Cardiac septum (tissue), 1 donor: ENCODE measurements around the gene THOC6. TPM values are rescaled to one million over a fixed set of nuclear protein-coding genes. Genes with fewer than 3 reads are reported as not detected.

Source experiments
- DNase-seq: peaks from one replicate; pipeline ENCODE4 v3.0.0-alpha.2; 2020; ENCODE audit warnings: low spot score
- intact Hi-C: fragments of 100-400 bp; cut with DNase I; formaldehyde crosslinking; loops from one replicate; pipeline ENCODE4 v1.14.0; 2022
- total RNA-seq: library from RNA; stranded (reverse); fragmentation: NEBNext Ultra II Directional; extraction: Animal tissue kit (Norgen Biotek cat#: 25700); gene quantifications from one replicate; pipeline ENCODE4 v1.2.1, GENCODE V29; 2021
- donor health status: DM: no; HTN: no; CAD: no.

THOC6 gene
- total RNA-seq, 1 donor from 2014 or later = 13.9 TPM

DNA sequence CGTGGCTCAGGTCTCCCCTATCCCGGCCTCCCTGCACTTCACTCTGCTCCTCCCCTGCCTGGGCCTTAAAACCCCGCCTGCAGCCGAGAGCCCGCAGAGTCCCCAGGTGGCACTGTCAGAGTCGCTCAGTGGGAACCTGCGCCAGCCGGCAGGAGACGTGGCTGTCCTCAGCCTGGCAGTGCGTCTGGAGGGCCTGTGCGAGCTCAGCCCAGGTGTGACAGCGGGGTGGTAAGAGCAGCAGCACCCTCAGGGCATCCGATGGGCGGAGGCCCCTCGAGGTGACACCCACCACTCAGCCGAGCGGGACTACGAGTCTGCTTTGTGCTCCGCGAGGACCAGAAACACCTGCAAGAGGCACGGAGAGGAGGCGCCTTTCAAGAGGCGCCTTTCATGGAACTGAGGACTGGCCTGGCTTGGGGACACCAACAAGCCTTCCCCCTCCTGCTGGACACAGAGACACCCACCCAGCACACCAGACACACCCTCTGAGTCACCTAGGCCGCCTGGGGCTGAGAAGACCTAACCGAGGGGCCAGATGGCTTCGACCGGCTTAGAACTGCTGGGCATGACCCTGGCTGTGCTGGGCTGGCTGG, 10.9 kb upstream of the THOC6 start, which contains the start of gene CLDN9:
Gene CLDN9 (plus strand): TSS at position 96 of the 593 bp plus-strand sequence. CDS start 440 bp downstream, at position 536.
- intact Hi-C loops = no loop called here
- no peak for DNase-seq

- intact Hi-C loops = no loop called here
These were observed 10.3 kb upstream of the THOC6 start for GRCh38 chr16:3013491-3013951.

GRCh38 chr16:3013998-3014690, 9.7 kb upstream of the THOC6 start:
- intact Hi-C loops = no loop called here
- DNase-seq = no peak

More at GRCh38 chr16:3013491-3013951, 10.3 kb upstream of the THOC6 start:
- no peak for DNase-seq

DNA sequence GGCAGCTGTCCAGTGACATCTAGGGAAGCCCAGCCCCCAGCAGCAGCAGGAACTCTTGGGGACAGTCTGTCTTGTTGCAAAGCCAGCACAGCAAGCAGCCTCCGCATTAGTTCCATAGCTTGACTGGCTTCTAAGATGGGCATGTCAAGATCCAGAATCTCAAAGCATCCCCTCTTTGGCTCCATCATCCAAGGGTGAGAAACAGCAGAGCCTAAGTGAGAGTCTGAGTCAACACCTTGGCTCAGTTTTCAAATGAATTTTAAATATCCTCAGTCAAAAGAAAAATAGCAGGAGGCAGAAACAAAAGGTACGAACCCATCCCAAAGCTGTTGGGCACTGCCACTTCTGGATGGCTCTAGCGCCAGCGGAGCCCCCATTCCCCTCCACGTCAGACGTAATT, 8.9 kb upstream of the THOC6 start:
- intact Hi-C loops = no loop called here
- DNase-seq = no peak

DNA sequence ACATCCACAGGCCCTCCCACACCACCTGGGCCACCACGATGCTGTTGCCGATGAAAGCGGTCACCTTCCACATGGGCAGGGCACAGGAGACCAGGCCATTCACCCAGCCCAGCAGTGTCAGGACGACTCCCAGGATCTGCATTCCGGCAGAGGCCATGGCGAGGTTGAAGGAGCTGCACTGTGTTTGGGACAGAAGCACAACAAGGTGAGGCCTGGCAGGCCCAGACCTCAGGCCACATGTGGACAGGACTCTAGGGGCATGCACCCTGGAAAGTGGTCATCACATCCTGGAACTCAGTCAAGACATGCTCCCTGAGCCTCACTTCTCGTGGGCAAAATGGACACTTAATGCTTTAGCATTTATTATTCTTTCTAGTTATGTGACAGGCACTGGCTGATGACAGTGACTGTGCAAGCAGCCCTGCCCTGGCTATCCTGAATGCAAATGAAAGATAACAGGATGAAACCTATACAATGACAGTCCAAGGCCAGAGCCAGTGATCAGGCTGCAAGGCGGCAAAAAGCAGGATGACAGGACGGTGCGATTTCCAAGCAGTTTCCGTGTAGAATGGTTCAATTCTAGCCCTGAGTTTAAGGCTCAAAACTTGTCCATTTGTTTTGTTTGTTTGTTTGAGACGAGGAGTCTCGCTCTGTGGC, 7.8 kb upstream of the THOC6 start:
- DNase-seq = no peak
- intact Hi-C loops = no loop called here

DNA sequence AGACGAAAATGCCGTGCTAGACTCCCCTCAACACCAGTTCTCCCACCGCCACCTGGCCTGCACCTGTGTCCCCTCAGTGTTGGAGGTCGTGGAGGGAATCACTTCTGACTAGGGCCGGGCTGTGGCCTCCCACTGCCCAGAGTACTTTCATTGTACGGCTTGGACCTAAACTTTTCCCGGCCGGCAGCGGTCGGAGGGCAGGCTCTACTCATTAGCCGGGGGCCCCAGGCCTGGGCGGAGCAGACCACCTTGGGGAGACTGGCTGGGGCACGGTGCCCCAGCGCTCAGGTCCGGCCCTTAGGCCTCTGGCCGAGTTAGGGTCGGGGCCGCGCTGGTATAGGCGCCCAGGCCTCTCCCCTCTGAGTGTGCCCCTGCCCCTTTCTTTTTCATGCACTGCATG, 6.5 kb upstream of the THOC6 start:
- DNase-seq = no peak
- intact Hi-C loops = no loop called here

- no peak for DNase-seq
- intact Hi-C loops = no loop called here
These were observed 5.9 kb upstream of the THOC6 start, which contains the start of gene CLDN6 for GRCh38 chr16:3017794-3018506. CLDN6 (minus strand) TSS chr16:3018183; CDS start chr16:3016021, 2,162 bp downstream.

DNA sequence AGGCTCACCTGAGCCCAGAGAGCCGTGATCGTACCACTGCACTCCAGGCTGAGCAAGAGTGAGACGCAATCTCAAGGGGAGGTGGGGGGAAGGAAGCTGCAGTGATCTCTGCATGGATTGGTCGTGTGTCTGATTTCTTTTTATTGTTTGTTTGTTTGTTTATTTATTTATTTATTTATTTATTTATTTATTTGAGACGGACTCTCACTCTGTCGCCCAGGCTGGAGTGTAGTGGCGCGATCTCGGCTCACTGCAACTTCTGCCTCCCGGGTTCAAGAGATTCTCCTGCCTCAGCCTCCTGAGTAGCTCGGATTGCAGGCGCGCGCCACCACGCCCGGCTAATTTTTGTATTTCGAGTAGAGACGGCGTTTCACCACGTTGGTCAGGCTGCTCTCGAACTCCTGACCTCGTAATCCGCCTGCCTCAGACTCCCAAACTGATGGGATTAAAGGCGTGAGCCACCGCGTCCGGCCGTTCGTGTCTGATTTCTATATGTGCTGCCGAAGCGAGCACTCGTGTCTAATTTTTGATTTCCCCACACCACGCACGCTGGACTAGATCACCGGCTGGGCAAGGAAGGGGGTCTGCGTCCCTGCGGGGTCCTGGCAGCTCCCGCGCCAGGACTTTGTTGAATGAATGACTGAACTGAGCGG, 4.1 kb upstream of the THOC6 start:
- DNase-seq = no peak
- intact Hi-C loops = loop anchor here (2.0 kb wide), 1 partner anchor 15 kb away; no protein-coding TSS in a partner anchor

- DNase-seq = peak; percentile 93
- intact Hi-C loops = loop anchor here (2.0 kb wide), 1 partner anchor 15 kb away; no protein-coding TSS in a partner anchor
These were observed 3.6 kb upstream of the THOC6 start, which contains the start of gene TNFRSF12A for GRCh38 chr16:3020247-3020603. TNFRSF12A (plus strand) TSS chr16:3020368; CDS start chr16:3020398, 30 bp downstream.

GRCh38 chr16:3020604-3021448, 3.0 kb upstream of the THOC6 start:
- peak; percentile 92 for DNase-seq
- intact Hi-C loops = loop anchor here (2.0 kb wide), 1 partner anchor 16 kb away; no protein-coding TSS in a partner anchor

DNA sequence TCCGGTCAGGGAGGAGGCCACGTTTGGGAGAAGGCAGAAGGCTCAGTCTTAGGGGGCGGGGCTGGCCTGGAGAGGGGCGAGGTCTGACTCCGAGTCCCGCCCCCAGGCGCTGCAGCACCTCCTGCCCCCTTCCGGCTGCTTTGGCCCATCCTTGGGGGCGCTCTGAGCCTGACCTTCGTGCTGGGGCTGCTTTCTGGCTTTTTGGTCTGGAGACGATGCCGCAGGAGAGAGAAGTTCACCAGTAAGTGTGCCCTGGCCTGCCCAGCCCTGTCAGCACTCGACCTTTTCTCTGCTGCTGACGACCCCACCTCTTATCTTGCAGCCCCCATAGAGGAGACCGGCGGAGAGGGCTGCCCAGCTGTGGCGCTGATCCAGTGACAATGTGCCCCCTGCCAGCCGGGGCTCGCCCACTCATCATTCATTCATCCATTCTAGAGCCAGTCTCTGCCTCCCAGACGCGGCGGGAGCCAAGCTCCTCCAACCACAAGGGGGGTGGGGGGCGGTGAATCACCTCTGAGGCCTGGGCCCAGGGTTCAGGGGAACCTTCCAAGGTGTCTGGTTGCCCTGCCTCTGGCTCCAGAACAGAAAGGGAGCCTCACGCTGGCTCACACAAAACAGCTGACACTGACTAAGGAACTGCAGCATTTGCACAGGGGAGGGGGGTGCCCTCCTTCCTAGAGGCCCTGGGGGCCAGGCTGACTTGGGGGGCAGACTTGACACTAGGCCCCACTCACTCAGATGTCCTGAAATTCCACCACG, 2.2 kb upstream of the THOC6 start:
- DNase-seq = peak; percentile 94
- intact Hi-C loops = loop anchor here (2.0 kb wide), 1 partner anchor 17 kb away; no protein-coding TSS in a partner anchor

DNA sequence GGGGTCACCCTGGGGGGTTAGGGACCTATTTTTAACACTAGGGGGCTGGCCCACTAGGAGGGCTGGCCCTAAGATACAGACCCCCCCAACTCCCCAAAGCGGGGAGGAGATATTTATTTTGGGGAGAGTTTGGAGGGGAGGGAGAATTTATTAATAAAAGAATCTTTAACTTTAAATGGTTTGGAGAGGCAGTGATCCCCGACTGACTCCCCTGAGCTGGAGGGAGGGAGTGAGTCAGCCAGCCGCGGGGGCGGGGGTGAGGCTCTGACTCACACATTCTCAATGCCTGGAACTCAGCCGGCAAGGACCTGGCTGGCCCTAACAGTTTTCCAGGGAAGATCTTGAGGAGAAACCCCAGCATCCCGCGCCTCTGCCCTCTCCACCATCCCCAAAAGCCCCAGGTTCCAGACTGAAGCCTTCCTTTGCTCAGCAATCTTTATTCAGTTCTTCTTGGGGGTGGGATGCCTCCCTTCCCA, 1.6 kb upstream of the THOC6 start:
- DNase-seq = peak; percentile 92
- intact Hi-C loops = no loop called here

- no peak for DNase-seq
- intact Hi-C loops = no loop called here
These were observed 986 bp upstream of the THOC6 start for GRCh38 chr16:3022684-3023414.

DNA sequence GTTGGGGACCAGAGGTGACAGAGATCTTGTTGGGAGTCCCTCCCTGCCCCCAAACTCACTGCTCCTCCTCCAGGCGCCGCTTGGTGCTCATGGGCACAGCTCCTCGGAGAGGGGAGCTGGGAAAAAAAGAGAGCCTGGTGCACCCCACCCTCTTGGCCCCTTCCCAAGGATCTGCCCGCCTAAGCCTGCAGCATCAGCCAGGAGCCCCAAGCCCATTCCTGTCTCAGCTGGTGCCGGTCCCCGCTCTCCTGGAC, 493 bp upstream of the THOC6 start:
- DNase-seq = no peak
- intact Hi-C loops = no loop called here

DNA sequence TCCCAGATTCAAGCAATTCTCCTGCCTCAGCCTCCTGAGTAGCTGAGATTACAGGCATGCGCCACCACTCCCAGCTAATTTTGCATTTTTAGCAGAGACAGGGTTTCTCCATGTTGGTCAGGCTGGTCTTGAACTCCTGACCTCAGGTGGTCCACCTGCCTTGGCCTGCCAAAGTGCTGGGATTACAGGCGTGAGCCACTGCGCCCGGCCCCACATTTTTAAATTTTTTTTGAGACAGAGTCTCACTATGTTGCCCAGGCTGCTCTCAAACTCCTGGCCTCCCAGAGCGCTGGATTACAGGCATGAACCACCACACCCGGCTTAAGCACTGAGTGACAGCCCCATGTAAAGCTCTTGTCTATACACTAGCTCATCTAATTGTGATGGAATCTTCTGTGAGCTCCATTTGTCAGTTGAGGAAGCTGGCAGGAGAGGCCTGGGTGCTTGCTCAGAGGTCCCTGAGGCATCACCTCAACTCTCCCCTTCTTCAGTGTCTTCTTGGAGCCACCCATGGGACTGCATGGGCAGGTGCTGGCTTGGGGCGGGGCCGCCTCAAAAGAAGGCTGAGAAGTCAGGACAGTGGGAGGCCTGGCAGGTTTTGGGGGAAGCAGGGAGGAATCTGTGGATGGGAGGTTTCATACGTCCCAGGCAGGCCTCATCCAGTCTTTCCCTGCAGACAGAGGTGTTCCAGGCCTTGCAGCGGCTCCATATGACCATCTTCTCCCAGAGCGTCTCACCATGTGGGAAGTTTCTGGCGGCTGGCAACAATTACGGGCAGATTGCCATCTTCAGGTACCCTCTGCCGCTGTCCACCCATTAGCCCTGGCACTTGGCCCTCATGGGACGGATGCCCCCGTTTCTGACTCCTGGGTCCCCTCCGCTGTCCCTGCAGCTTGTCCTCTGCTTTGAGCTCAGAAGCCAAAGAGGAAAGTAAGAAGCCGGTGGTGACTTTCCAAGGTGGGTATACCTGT, 1.5 kb downstream of the THOC6 start:
- DNase-seq = no peak
- intact Hi-C loops = no loop called here

GRCh38 chr16:3026003-3026378, 2.2 kb downstream of the THOC6 start:
- intact Hi-C loops = no loop called here

More at GRCh38 chr16:3026003-3026378, 2.2 kb downstream of the THOC6 start:
- no peak for DNase-seq
